ENCODE data around the gene FOLR3. TPM values are rescaled to one million over a fixed set of nuclear protein-coding genes. Genes with fewer than 3 reads are reported as not detected.
"Not testable (repeated sequence)": the region's sequence is repeated elsewhere in the genome, so short reads cannot be mapped to it uniquely, and the experiment has no call there.

FOLR3 gene
- total and polyA plus RNA-seq, 12 donors, result 0.13 to 0.96 (median 0.91) TPM; not detected in 8

DNA sequence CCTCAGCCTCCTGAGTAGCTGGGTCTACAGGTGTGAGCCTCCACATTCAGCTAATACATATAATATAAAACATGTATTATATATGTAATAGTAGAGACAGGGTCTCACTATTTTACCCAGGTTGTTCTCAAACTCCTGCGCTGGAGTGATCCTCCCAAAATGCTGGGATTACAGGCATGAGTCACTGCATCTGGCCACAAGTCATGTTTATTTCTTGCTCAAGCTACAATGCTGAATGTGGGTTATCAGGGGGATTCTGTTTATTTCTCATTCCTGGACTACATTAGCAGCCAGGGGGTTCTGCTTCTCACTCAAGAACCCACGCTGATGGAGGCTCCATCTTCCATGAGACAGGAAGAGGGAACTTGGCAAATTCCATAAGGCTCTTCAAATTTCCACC lies 24.8 kb downstream of the FOLR3 start:
- no peak for TF ChIP-seq POLR2A (IDR thresholded peaks at IDR 0.05)
- TF ChIP-seq, protein P1, sequence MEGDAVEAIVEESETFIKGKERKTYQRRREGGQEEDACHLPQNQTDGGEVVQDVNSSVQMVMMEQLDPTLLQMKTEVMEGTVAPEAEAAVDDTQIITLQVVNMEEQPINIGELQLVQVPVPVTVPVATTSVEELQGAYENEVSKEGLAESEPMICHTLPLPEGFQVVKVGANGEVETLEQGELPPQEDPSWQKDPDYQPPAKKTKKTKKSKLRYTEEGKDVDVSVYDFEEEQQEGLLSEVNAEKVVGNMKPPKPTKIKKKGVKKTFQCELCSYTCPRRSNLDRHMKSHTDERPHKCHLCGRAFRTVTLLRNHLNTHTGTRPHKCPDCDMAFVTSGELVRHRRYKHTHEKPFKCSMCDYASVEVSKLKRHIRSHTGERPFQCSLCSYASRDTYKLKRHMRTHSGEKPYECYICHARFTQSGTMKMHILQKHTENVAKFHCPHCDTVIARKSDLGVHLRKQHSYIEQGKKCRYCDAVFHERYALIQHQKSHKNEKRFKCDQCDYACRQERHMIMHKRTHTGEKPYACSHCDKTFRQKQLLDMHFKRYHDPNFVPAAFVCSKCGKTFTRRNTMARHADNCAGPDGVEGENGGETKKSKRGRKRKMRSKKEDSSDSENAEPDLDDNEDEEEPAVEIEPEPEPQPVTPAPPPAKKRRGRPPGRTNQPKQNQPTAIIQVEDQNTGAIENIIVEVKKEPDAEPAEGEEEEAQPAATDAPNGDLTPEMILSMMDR (IDR thresholded peaks at IDR 0.05), result no peak
- 80 to 87% (median 81%) methylated on average over 2 of the region's 2 CpGs for WGBS, 4 donors
- H3K4me1 ChIP-seq (replicated peaks in 1 of 2), result no peaks in the 10 kb centered on the region
- no peaks in the 10 kb centered on the region for H3K9me3 ChIP-seq (replicated peaks in 1 of 3)
- no peaks in the 10 kb centered on the region for H3K27me3 ChIP-seq
- no peak overlapping the region for H3K4me3 ChIP-seq
- intact Hi-C loops (cut with DNase I), result no loop called here
- DNase-seq, result no peak
- no peak overlapping the region for H3K27ac ChIP-seq
- no peaks in the 10 kb centered on the region for H3K36me3 ChIP-seq (replicated peaks in 1 of 2)

DNA sequence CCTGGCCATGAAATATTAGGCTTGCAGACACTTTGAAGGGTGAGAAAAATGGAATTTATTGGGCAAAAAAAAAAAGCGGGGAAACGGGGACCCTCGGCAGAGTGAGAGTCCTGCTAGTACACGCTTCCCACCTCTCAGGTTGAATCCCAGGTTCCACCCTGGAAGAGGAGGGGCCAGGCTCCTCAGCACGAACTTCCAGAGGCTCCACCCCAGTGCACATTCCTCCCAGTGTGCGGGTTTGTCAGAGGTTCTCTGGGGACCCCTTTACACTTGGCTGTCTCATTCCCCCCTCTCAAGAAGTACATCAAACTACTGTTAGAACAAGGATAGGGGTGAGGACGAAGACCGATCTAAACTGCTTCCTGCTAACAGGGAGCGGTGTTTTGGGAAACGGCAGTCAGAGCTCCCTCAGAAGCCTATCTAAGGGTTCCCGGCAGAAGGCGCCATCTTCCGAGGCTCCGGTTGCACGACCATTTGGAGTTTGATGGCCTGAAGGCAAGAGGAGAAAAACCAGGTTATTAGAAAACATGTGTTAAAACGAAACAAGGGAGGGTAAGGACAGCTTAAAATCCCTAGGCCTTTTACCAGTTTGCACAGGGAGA lies 27.5 kb downstream of the FOLR3 start:
- intact Hi-C loops (cut with DNase I), result no loop called here
- Histone ChIP-seq H3K9me3 (replicated peaks in 1 of 3) (no peaks in the 10 kb centered on the region), H3K4me1 (replicated peaks in 1 of 2) (no peaks in the 10 kb centered on the region), H3K27ac (no peak overlapping the region), H3K27me3 (no peaks in the 10 kb centered on the region), H3K4me3 (no peak overlapping the region), H3K36me3 (replicated peaks in 1 of 2) (no peaks in the 10 kb centered on the region)
- 82 to 89% (median 86%) methylated on average over 15 to 16 of the region's 16 CpGs for WGBS, 4 donors
- DNase-seq, result no peak
- TF ChIP-seq, protein P1 (IDR thresholded peaks at IDR 0.05), result no peak
- no peak for TF ChIP-seq POLR2A (IDR thresholded peaks at IDR 0.05)

DNA sequence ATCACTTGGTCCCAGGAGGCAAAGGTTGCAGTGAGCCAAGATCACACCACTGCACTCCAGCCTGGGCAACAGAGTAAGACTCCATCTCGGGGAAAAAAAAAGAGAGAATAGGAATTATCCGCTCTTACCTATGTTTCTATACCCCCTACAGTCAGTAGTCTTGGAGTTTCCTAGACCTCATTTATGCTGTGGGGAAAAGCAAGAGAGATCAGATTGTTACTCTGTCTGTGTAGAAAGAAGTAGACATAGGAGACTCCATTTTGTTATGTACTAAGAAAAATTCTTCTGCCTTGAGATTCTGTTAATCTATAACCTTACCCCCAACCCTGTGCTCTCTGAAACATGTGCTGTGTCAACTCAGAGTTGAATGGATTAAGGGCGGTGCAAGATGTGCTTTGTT lies 28.7 kb downstream of the FOLR3 start:
- H3K27ac ChIP-seq; H3K9me3 ChIP-seq (replicated peaks in 1 of 3); H3K36me3 ChIP-seq (replicated peaks in 1 of 2); DNase-seq; H3K4me1 ChIP-seq (replicated peaks in 1 of 2); H3K27me3 ChIP-seq; H3K4me3 ChIP-seq; intact Hi-C loops (cut with DNase I): not testable (repeated sequence)
- 80 to 100% (median 96%) methylated on average over 2 of the region's 3 CpGs for WGBS, 4 donors

DNA sequence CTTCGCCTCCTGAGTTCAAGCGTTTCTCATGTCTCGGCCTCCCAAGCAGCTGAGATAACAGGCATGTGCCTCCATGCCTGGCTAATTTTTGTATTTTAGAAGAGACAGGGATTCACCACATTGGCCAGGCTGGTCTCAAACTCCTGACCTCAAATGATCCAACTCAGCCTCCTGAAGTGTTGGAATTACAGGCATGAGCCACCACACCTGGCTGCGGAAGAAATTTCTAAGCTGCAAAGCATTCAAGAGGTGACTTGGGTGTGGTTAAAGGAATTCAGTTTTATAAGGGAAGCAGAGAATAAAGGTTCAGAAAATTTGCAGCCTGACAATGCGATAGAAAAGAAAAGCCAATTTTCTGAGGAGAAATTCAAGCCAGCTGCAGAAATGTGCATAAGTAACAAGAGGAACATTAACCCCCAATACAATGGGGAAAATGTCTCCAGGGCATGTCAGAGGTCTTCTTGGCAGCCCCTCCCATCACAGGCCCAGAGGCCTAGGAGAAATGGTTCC lies 33.6 kb downstream of the FOLR3 start:
- H3K36me3 ChIP-seq (replicated peaks in 1 of 2); H3K4me3 ChIP-seq: not testable (repeated sequence)
- 86 to 91% (median 88%) methylated on average over 5 of the region's 5 CpGs for WGBS, 4 donors

DNA sequence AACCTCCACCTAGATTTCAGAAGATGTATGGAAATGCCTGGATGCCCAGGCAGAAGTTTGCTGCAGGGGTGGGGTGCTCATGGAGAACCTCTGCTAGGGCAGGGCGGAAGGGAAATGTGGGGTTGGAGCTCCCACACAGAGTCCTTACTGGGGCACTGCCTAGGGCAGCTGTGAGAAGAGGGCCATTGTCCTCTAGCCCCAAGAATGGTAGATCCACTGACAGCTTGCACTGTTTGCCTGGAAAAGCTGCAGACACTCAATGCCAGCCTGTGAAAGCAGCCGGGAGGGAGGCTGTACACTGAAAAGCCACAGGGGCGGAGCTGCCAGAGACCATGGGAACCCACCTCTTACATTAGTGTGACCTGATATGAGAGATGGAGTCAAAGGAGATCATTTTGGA lies 34.2 kb downstream of the FOLR3 start:
- H3K36me3 ChIP-seq (replicated peaks in 1 of 2); DNase-seq; H3K27ac ChIP-seq; H3K27me3 ChIP-seq; H3K9me3 ChIP-seq (replicated peaks in 1 of 3); H3K4me1 ChIP-seq (replicated peaks in 1 of 2); intact Hi-C loops (cut with DNase I); H3K4me3 ChIP-seq: not testable (repeated sequence)
- 75 to 96% (median 89%) methylated on average over 3 of the region's 3 CpGs for WGBS, 4 donors

More for the DNA sequence above, 33.6 kb downstream of the FOLR3 start:
- H3K9me3 ChIP-seq (replicated peaks in 1 of 3); H3K27me3 ChIP-seq; H3K27ac ChIP-seq; H3K4me1 ChIP-seq (replicated peaks in 1 of 2); DNase-seq; intact Hi-C loops (cut with DNase I): not testable (repeated sequence)

DNA sequence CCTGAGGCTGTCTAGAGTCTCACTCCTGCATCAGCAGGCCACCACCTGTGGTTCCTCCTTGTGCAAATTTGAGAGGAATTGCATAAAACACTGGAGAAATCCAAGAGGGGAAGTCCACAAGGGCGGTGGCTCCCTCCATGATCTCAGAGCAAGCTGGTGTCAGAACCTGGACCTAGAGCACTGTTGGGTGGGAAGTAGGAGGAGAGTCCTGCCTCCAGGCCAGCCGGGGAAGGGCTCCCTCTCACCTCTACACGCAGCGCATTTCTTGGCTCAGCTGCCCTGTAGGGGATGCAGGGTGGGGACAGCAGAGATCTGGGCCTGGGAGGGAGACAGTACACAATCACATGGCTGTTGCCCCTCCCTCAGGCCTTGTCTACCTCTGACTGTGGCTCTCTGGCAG lies 36.5 kb downstream of the FOLR3 start:
- H3K4me3 ChIP-seq; H3K4me1 ChIP-seq (replicated peaks in 1 of 2); intact Hi-C loops (cut with DNase I); H3K27ac ChIP-seq; H3K9me3 ChIP-seq (replicated peaks in 1 of 3); DNase-seq; H3K27me3 ChIP-seq; H3K36me3 ChIP-seq (replicated peaks in 1 of 2): not testable (repeated sequence)
- 74 to 88% (median 79%) methylated on average over 1 to 4 of the region's 4 CpGs for WGBS, 4 donors

Measured in adrenal gland (tissue), 12 donors.